DND-41 (cell line): ENCODE measurements around the gene TGFA.

ENCODE experiments used
- EZH2 ChIP-seq: IDR thresholded peaks from 3 replicates; pipeline ENCODE4 v1.6.1; 2012; ENCODE audit warnings: borderline replicate concordance, low read depth, mild to moderate bottlenecking, moderate library complexity, low read length, inconsistent platforms; ENCODE audit not compliant: severe bottlenecking
- TF ChIP-seq, protein P1 (sequence below): IDR thresholded peaks from 2 replicates; pipeline ENCODE4 v1.5.1; 2012; ENCODE audit warnings: borderline replicate concordance, low read length, moderate library complexity, mild to moderate bottlenecking; ENCODE audit not compliant: poor library complexity, severe bottlenecking; ENCODE audit errors: extremely low read depth

DNA sequence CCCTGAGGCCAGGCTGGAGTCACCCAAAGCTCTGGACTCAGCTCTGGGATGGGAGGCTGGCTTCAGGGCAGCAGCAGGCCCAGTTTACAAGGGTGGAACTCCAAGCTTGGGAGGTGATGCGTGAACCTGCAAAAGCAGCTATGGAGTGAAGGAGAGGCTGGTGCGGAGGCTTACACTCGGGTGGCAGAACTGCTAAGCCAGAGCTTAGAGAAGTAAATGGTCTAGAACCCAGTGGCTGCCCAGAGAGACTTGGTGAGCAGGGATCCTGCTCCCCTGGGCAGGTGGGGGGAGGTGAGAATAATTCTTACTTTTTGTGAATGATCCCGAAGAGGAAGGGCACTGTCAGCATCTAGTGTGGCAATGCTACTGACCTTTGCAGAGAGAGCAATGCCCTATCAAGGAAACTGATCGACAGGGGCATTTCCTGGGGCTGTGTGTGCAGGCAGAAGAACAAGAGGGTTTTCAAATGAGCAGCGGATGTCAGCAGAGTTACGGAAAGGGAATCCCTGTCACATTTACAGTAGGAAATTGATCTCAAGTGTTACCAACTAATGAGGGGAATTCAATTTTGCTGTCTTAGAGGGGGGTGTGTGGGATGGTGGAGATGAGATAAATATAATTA, 80.4 kb downstream of the TGFA start:
- TF ChIP-seq, protein P1, sequence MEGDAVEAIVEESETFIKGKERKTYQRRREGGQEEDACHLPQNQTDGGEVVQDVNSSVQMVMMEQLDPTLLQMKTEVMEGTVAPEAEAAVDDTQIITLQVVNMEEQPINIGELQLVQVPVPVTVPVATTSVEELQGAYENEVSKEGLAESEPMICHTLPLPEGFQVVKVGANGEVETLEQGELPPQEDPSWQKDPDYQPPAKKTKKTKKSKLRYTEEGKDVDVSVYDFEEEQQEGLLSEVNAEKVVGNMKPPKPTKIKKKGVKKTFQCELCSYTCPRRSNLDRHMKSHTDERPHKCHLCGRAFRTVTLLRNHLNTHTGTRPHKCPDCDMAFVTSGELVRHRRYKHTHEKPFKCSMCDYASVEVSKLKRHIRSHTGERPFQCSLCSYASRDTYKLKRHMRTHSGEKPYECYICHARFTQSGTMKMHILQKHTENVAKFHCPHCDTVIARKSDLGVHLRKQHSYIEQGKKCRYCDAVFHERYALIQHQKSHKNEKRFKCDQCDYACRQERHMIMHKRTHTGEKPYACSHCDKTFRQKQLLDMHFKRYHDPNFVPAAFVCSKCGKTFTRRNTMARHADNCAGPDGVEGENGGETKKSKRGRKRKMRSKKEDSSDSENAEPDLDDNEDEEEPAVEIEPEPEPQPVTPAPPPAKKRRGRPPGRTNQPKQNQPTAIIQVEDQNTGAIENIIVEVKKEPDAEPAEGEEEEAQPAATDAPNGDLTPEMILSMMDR, result no peak
- no peak for TF ChIP-seq EZH2
